Vagina (tissue), 2 donors: ENCODE results near the gene CCDC92B. TPM values are rescaled to one million over a fixed set of nuclear protein-coding genes. Genes with fewer than 3 reads are reported as not detected.
"Not testable (repeated sequence)": the region's sequence is repeated elsewhere in the genome, so short reads cannot be mapped to it uniquely, and the experiment has no call there.

Experiments used
- DNase-seq, 2 donors: peaks; one replicate each; pipeline ENCODE4 v3.0.0-alpha.2; 2017; ENCODE audit errors: extremely low spot score in 2 of 2
- H3K27ac ChIP-seq: fragments of 200-600 bp; sonication (generic); one replicate; pipeline ENCODE4 v1.5.1; 2019
- H3K27me3 ChIP-seq: fragments of 200-600 bp; sonication (generic); one replicate; pipeline ENCODE4 v1.5.1; 2019
- H3K36me3 ChIP-seq, 2 donors: fragments of 200-600 bp; sonication (generic); one replicate each; pipeline ENCODE4 v1.5.1; 2017 to 2019
- H3K4me1 ChIP-seq: fragments of 200-600 bp; sonication (generic); one replicate; pipeline ENCODE4 v1.5.1; 2019
- H3K4me3 ChIP-seq, 2 donors: fragments of 200-600 bp; sonication (generic); 1 replicate in 1 of 2; 2 replicates in 1 of 2; pipeline ENCODE4 v1.5.1; 2016 to 2019
- H3K9me3 ChIP-seq: fragments of 200-600 bp; sonication (generic); one replicate; pipeline ENCODE4 v1.5.1; 2019
- CTCF ChIP-seq, 3 experiments: fragments of 450-650 bp in 2 of 3; fragments of 200-600 bp in 1 of 3; sonication (generic) in 1 of 3; IDR thresholded peaks; one replicate each; pipeline ENCODE4 v1.5.1; 2017 to 2019; ENCODE audit warnings: antibody characterized with exemption in 3 of 3, mild to moderate bottlenecking in 2 of 3, moderate library complexity in 2 of 3
- POLR2A ChIP-seq, 2 donors: fragments of 450-650 bp; IDR thresholded peaks; one replicate each; pipeline ENCODE4 v1.6.1; 2017; ENCODE audit warnings: antibody characterized with exemption in 2 of 2, mild to moderate bottlenecking in 2 of 2, moderate library complexity in 2 of 2
- POLR2AphosphoS5 ChIP-seq, 2 donors: sonication (generic); formaldehyde crosslinking; IDR thresholded peaks; one replicate each; pipeline ENCODE4 v1.9.0; 2017; ENCODE audit warnings: antibody characterized with exemption in 2 of 2, mild to moderate bottlenecking in 2 of 2, low read depth in 1 of 2; ENCODE audit not compliant: insufficient read depth in 1 of 2
- intact Hi-C: fragments of 100-400 bp; cut with DNase I; formaldehyde crosslinking; loops from one replicate; pipeline ENCODE4 v1.15.1; 2023
- total RNA-seq: library from RNA; depleted of rRNA; stranded (reverse); fragments of >200 nt; gene quantifications from one replicate; pipeline ENCODE4 v1.2.3, GENCODE V29; 2016

The CCDC92B gene
- total RNA-seq, 1 donor from 2014 or later: 0.25 TPM

GRCh38 chr17:2782055-2782454 lies 32.6 kb upstream of the CCDC92B start:
- Histone ChIP-seq H3K4me1 (peaks cover 2% of the 10 kb centered on the region), H3K27me3 (no peaks in the 10 kb centered on the region), H3K4me3 (no peak overlapping the region), H3K36me3 (no peaks in the 10 kb centered on the region), H3K9me3 (no peaks in the 10 kb centered on the region), H3K27ac (no peak overlapping the region)
- TF ChIP-seq POLR2AphosphoS5 (IDR thresholded peaks at IDR 0.05; ENCODE audit: insufficient read depth in 1 of 2, low read depth in 1 of 2): no peak
- TF ChIP-seq CTCF (IDR thresholded peaks at IDR 0.05): no peak
- no peak for TF ChIP-seq POLR2A (IDR thresholded peaks at IDR 0.05)
- DNase-seq: no peak
- intact Hi-C loops: no loop called here

GRCh38 chr17:2781598-2781997 lies 32.1 kb upstream of the CCDC92B start:
- H3K36me3 ChIP-seq, H3K4me1 ChIP-seq, intact Hi-C loops, DNase-seq, H3K9me3 ChIP-seq, H3K27ac ChIP-seq, H3K27me3 ChIP-seq, H3K4me3 ChIP-seq: not testable (repeated sequence)

- H3K4me1 ChIP-seq: peaks cover 6% of the 10 kb centered on the region
- H3K4me3 ChIP-seq: no peak overlapping the region
- no peak for DNase-seq
- TF ChIP-seq POLR2A (IDR thresholded peaks at IDR 0.05) (no peak), CTCF (IDR thresholded peaks at IDR 0.05) (no peak), POLR2AphosphoS5 (IDR thresholded peaks at IDR 0.05; ENCODE audit: insufficient read depth in 1 of 2, low read depth in 1 of 2) (no peak)
- no peak overlapping the region for H3K27ac ChIP-seq
- H3K9me3 ChIP-seq: no peaks in the 10 kb centered on the region
- H3K36me3 ChIP-seq: no peaks in the 10 kb centered on the region
- H3K27me3 ChIP-seq: no peaks in the 10 kb centered on the region
- intact Hi-C loops: no loop called here
These were observed 31.5 kb upstream of the CCDC92B start for GRCh38 chr17:2780931-2781454.

- no peak overlapping the region for H3K27ac ChIP-seq
- H3K36me3 ChIP-seq: no peaks in the 10 kb centered on the region
- no peak overlapping the region for H3K4me3 ChIP-seq
- no peaks in the 10 kb centered on the region for H3K9me3 ChIP-seq
- intact Hi-C loops: no loop called here
- H3K27me3 ChIP-seq: peaks cover 5% of the 10 kb centered on the region
- TF ChIP-seq POLR2AphosphoS5 (IDR thresholded peaks at IDR 0.05; ENCODE audit: insufficient read depth in 1 of 2, low read depth in 1 of 2) (no peak), POLR2A (IDR thresholded peaks at IDR 0.05) (no peak), CTCF (IDR thresholded peaks at IDR 0.05) (no peak)
- no peak for DNase-seq
- peaks cover 6% of the 10 kb centered on the region for H3K4me1 ChIP-seq
These were observed 30.8 kb upstream of the CCDC92B start for GRCh38 chr17:2780256-2780655.

GRCh38 chr17:2779545-2779944 lies 30.1 kb upstream of the CCDC92B start:
- Histone ChIP-seq H3K4me1 (peaks cover 6% of the 10 kb centered on the region), H3K27me3 (peaks cover 5% of the 10 kb centered on the region), H3K4me3 (no peak overlapping the region), H3K9me3 (no peaks in the 10 kb centered on the region), H3K36me3 (no peaks in the 10 kb centered on the region), H3K27ac (no peak overlapping the region)
- no peak for DNase-seq
- intact Hi-C loops: no loop called here
- TF ChIP-seq CTCF (IDR thresholded peaks at IDR 0.05): no peak
- TF ChIP-seq POLR2AphosphoS5 (IDR thresholded peaks at IDR 0.05; ENCODE audit: insufficient read depth in 1 of 2, low read depth in 1 of 2): no peak
